HG03442 (cell line): ENCODE data around the gene KRTAP10-12.

Experiments
- ATAC-seq: cut with Tn5 transposase; IDR thresholded peaks from one replicate; pipeline ENCODE4 v1.9.1; 2021; ENCODE audit warnings: mild to moderate bottlenecking, moderate library complexity; ENCODE audit not compliant: unreplicated experiment

KRTAP10-12 gene

DNA sequence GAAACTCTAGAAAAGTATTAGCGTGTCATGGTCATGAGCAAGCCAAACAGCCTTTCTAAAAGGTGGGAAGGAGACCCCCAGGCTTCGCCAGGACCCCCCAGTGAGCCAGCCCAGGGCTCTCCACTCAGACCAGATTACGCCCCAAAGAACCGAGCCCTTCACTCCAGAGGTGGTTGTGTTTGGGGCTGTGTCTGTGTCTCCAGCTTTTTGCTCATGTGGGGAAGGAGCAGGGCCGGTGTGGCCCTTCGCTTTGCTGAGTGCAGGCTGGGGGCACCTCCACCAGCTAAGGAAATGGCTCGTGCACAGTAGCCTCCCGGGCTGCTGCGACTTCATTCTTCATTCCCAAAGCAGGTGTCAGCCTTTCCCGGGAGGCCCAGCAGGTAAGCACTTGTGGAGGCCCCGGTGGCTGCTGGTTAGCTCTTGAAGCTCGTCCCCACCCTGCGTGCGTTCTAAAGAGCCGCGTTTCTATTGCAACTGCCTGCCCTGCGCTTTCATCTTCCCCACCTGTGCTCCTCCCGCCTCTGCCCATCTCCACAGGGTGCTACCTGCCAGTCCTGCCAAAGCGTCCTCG, 13.9 kb downstream of the KRTAP10-12 start:
- ATAC-seq: no peak

DNA sequence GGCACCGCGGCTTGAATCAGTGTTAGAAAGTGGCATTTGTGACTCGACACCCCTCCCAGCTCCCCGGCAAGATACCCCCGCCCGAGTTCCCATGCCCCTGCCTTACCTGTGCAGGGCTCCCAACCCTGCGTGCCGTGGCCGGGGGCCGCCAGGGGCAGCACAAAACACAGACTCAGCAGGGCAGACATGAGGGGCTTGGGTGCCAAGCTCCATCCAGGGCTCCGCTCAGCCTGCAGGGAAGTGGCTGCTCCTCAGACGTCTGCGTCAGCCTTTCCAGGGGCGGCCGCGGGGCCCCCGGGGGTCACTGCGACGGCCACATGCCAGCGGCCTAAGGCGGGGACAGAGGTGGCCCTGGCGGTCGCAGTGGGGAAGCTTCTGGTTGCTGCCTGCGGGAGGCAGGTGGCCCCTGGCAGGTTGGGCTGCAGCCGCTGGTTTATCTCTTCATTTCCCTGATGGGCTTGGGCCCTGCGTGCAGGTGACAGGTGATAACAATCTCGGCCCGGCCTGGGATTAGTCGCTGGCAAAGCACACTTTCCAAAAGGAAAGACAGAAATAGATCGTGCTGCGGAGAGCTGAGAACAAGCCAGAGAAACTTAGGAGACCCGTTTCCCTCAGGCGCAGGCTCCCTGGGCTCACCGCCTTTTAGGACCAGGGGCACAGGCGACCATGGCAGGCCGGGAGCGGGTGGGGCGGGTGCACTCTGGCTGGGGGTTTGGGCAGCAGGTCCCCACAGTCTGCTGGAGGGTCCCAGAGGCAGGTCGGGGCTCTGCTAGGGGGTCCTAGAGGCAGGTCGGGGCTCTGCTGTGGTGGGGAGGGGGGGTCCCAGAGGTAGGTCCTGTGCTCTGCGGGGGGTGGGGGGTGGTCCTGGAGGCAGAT, 14.6 kb downstream of the KRTAP10-12 start, which contains the start of gene TSPEAR:
TSPEAR (minus strand) TSS at position 246 of the 876 bp plus-strand sequence; CDS start at position 188, 58 bp downstream.
- no peak for ATAC-seq

DNA sequence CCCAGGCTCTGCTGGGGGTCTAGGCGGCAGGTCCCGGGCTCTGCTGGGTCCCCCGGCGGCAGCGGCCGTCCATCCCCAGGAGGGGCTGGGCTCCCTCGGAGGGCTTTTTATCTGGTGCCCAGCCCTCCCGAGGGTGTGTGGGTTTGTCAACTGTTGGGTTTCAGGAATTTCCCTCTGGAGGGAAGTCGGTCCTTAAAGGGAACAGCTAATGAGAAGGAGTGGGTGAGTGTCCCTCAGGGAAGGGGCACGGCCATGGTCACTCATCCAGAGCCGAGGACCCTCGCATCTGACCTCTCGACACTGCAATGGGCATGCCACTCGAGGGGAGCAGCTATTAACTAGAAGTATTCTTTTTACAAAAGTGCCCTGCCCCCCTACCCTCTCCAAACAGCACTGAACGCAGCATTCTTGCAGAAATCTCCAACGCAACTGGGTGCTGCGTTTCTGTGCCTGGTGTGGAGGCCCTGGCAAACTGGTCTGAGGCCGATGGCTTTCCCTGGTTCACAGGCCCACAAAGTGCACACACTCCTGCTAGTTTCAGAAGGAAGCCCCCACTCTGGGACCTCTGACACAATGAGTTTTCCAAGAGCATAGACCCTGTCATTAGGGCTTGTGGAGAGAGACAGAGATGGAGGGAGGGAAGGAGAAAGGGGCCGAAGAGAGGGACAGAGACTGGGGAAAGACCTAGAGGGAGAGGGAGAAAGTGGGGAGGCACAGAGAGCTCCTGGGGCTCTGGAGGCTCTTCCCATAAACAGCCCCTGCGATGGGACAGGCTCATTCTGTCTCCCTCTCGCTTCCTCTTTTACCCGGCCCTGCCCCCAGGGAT, 15.4 kb downstream of the KRTAP10-12 start:
- no peak for ATAC-seq

DNA sequence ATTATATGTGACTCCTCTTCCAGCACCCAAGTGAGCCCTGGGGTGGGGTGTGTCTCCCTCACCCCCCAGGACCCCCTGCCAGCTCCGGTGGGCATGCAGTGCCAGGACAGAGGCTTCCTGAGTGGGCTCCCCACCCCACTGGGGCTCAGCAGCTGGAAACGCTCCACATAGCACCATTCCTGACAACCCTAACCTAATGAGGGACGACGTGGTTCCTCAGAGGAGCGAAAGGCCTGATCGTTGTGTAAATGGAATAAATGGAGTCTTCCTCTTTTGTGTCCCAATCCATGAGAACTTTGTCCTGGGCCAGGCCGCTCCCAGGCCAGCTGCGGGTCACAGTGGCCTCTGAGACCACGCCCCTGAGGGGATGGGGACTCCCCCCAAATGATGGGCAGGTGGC, 16.2 kb downstream of the KRTAP10-12 start:
- ATAC-seq: no peak

DNA sequence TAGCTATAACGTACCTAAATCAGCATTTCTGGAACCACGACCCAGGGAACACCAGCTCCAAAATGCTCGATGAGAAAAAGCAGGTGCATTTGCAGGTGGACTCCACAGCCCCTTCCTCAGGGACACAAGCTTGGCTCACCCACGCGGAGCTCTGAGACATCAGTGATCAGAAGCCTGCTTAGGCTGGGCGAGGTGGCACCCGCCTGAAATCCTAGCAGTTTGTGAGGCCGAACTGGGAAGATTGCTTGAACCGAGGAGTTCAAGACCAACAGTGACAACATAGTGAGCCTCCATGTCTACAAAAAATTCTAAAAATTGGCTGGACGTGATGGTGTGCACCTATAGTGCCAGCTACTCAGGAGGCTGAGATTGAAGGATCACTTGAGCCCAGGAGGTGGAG, 16.9 kb downstream of the KRTAP10-12 start:
- ATAC-seq: no peak

DNA sequence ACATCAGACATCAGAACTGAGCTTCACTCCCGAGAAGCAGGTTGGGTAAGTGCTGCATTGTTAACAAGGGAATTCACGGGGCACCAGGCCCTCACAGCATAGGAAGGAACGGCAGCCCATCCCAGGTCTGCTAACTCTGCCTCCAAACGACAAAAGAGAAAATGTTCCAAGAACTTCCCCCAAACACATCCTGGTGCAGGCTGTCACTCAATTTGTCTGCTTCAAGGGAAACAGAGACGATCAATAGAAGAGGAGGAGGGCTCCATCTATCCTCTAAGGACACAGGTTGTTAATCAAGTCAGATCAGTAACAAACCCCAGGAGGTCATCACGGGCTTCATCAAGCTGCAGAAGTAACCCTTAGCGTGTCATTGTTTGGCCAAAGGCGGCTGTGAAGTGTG, 17.9 kb downstream of the KRTAP10-12 start:
- no peak for ATAC-seq

DNA sequence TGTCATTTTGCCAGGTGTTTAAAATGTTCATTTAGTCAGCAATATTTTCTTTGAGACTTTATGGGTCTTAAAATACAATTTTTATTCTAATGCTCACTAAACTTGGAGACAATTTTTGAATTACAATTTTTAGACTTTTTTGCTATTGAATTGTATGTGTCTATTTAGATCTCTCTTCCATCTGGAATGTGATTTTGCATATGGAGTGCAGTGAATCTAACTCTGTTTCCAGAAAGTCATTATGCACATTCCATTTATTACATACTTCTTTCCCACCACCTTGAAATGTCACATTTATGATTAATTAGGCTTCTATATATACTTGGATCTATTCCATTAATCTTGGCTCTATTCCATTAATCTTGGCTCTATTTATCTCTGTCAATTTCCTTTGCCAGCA, 20.0 kb downstream of the KRTAP10-12 start:
- no peak for ATAC-seq

DNA sequence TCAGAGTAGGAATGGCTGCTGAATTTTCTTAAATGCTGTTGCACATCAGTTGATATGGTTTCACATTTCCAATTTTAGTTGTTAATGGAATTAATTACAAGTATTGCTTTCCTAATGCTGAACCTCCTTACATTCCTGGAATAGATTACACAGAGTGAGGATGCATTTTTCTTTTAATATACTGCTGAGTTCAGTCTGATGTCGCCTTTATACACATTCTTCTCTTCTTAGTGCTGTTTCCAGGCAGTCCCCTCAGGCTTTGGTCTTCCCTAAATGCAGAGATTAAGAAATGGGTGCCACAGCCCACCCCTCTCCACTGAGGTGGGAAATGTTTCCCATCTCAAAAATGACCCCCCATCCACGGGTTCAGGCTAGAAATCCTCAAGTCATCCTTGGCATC, 21.1 kb downstream of the KRTAP10-12 start:
- no peak for ATAC-seq

DNA sequence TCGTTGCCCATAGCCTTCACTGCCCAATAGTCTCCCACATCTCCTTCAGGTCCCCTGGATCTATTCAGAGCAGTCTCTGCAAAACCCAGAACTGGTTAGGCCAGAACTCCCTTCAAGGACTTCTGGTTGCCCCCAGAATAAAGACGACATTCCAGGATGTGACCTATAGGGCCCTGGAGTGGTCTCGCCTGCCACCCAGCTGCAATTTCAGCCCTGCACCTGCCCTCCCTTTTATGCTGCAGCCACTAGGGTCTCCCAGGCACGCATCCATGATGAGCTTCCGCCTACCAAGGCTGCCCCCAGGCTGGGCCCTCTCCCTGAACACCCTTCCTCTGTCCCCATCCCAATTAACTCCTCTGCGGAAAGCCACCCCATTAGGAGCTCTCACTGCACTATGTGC, 21.6 kb downstream of the KRTAP10-12 start:
- ATAC-seq: no peak

DNA sequence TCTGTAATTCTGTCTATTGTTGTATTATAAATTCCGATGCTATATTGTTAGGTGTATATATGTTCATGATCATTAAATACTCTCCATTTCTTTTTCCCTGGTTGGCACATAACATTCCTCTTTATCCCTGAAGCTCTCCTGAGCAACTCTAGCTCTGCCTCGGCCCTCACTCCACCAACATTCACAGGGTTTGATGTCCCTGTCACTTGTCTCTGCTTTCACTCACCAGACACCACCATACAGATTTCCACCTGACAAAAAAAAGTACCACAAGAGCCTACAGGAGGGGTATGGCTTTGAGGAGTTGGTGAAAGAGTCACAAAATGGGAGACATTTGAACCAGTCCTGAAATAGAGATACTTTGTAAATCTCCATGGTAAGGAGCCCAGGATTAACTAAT, 23.2 kb downstream of the KRTAP10-12 start:
- ATAC-seq: no peak

DNA sequence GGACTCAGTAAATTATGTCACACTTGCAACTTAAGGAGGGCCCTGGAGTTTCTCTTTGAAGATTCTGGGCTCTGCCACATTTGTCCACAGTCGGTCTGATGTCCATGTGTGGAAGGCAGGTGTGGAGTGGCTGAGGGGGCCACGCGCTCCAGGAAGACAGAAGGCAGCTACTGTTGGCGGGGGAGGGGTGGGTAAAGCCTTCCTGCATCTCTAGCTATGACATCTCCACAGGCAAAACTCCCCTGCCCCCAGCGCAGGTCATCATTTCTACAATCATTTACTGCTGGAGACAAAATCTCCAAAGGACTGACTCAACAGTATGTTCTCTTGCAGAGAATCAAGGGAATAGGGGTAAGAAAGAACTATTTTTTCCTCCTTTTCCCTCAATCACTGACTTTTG, 25.8 kb downstream of the KRTAP10-12 start:
- no peak for ATAC-seq

DNA sequence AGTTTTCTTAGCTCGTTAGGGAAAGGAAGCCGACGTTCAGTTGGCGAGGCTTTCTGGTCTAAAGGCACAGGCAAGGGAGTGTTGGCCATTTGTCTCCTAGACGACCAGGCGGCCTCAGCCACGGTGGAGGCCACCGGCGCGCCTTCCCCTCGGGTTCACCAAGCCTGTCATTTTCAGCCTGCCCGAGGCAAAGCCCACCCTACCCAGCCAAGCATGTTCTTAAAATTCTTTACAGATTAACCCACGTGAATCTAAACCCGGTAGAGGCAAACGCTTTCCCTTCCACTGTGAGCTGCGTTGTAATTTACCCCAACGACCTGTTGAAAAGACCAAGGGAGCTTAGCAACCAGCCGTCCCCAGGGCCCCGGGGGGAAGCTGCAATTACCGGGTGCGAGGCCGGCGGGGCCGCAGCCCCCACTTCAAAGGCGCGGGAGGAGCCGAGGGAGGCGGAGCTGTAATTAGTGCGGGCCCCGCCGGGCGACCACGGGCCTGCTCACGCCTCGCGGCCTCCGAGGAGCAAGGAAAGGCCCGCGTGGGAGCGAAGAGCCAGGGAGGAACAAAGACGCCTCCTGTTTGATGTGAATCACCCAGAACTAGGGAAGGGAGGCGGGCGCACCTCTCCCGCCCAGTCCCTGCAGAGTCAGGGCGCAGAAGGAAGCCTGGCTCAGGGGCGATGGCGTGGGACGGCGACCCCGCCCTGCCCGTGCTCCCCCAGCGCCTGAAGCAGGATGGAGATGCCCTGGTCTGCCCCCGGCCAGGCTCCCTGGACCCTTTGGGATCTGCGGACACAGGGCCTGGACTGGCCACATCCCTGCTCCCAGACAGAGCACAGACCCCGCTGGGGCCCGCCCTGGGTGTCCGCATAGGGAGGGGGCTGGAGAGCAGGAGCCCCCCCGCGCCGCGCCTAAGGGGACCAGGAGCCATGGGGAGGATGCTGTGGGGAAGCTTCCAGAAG, 26.5 kb downstream of the KRTAP10-12 start:
- ATAC-seq: no peak

DNA sequence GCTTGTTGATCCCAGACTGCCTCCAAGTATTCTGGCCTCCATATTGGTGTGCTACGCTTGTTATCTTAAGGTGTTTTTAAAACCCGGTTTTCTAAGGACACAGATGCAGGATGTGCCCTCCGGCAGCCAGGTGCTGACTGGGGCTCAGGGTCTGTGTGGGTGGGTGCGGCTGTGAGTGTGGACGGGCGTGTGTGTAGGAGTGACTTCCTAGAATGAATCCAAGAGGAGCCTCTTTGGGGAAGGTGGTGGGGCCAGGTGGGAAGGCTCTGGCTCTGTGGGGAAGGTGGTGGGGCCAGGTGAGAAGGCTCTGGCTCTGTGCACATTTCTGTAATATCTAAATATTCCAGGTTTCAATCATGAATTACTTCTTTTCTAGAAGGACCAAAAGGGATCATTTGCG, 27.2 kb downstream of the KRTAP10-12 start:
- ATAC-seq: no peak

DNA sequence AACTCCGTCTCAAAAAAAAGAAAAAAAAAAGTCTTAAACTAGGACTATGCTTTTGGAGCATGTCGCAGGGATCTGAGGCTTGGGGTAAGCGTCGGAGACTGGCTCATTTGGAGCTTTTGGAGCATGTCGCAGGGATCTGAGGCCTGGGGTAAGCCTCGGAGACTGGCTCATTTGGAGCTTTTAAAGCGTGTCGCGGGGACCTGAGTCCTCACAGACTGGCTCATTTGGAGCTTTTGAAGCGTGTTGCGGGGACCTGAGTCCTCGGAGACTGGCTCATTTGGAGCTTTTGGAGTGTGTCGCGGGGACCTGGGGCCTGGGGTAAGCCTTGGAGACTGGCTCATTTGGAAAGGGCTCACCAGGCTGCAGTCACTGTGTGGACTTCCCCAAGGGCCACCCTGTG, 28.0 kb downstream of the KRTAP10-12 start:
- ATAC-seq: no peak

DNA sequence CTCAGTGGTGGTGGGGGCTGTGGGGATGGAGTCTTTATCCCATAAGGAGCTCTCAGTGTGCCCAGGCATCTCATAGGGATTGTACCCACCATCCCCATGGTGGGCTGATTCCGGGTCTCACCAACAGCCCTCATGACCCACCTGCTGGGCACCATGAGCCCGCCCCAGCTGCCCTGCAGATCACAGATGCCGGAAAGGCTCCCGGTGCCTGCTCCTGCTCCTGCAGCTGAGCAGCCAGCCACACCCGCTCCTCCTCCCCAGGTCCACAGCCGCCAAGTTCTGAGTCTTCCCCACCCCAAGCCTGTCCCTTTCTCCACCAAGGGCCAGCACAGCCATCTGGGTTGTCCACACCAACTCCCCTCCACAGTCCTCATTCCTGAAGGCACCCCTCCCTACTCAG, 29.9 kb downstream of the KRTAP10-12 start:
- no peak for ATAC-seq

DNA sequence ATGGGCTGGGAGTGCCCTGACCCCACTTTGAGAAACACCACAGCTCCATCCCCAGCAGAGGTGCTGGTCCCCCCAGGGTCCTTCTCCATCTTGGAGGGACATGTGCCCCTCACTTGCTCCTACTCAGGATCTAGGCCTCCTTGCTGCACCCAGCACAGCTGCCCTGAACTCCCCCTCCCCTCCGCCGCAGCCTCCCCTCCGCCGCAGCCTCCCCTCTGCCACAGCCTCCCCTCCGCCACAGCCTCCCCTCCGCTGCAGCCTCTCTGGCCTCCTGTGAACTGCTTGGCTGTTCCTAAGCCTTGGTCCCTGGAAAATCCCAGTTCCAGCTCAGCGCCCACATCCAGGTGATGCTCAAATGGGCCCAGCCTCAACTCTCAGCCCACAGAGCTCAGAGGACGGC, 30.3 kb downstream of the KRTAP10-12 start:
- ATAC-seq: no peak

DNA sequence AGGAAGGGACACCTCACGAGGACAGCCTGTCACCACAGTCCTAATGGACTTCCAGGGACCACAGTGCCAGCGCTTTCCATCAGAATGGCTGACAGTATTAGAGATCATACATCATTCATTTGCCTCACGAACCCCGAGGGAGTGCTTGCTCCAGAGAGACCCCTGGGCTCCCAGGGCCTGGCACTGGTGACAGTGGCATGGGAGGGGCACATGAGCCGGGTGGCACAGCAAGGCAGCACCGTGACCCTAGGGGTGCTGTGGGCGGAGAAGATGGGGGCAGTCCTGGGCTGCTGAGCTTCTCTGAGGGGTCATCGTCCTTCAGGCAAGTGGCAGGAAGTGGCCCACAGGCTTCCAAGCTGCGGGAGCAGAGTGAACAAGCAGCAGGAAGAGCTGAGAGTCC, 30.8 kb downstream of the KRTAP10-12 start:
- no peak for ATAC-seq

DNA sequence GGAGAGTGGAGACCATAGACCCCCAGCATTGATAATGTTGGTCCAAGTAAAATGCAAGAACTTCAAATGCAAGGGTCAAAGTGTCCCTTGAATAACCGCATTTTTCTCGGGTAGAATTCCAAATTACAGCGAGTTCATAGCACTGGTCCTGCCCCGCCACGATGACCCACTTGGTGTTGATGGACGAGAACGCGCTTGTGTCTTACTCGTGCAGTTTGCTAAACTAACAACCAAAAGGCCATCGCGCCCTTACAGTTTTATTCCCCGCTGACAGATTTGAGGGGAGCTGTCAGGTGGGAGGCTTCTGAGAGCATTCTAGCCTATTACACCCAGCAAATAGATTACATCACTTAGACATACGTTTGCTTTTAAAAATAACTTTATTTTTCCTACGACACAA, 31.7 kb downstream of the KRTAP10-12 start:
- ATAC-seq: no peak

DNA sequence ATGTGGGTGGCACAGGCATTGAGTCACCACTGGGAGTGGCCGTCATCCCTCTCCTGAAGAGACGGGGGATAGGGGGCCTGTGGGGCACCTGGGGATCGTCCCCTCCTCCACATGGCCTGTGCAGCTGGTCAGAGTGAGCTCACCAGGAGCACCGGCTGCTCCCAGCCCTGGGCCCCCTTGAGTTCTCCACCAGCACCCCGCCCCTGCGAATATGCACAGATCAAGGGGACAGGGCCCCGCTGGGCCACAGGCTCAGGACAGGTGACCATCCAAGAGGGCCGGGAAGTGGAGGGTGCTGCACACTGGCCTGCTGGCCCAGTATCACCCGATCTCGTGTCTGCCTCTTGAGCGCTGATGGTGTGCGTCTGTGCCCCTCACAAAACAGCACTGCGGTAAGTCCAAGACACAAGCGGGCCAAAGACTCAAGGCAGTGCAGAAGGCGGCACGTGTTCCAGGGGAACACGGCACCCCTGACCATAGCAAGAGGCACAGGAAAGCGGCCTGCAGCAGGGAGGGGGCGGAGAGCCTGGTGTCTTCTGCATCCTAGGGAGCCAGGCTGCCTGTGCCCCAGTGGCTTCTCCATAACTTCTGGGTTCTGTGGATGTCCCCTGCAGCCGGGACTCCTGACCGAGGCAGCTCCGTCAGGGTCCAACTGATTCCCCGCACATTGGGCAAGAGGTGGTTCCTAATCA, 32.5 kb downstream of the KRTAP10-12 start:
- ATAC-seq: no peak

DNA sequence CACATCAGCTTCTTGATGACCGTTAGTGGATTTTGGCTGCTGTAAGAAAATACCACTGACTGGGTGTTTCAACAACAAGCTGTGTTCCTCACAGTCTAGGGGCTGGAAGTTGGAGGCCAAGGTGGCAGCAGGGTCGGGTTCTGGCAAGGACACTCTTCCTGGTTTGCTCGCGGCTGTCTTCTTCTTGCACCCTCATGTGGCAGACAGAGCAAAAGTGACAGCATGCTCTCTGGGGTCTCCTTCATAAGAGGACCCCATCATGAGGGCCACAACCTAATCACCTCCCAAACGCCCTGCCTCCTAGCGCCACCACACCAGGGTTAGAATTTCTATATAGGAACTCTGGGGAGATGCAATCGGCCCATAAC, 33.0 kb downstream of the KRTAP10-12 start:
- ATAC-seq: no peak
